Midbrain (tissue), 1 donor: Measurements from ENCODE around the gene NOSTRIN.
"Not testable (repeated sequence)": the region's sequence is repeated elsewhere in the genome, so short reads cannot be mapped to it uniquely, and the experiment has no call there.

Source experiments
- DNase-seq: peaks from one replicate; lab custom pipeline; 2025; lab: John Stamatoyannopoulos, UW

The NOSTRIN gene, protein sequence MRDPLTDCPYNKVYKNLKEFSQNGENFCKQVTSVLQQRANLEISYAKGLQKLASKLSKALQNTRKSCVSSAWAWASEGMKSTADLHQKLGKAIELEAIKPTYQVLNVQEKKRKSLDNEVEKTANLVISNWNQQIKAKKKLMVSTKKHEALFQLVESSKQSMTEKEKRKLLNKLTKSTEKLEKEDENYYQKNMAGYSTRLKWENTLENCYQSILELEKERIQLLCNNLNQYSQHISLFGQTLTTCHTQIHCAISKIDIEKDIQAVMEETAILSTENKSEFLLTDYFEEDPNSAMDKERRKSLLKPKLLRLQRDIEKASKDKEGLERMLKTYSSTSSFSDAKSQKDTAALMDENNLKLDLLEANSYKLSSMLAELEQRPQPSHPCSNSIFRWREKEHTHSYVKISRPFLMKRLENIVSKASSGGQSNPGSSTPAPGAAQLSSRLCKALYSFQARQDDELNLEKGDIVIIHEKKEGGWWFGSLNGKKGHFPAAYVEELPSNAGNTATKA

GRCh38 chr2:168801961-168802858 is at the start of gene NOSTRIN:
Gene NOSTRIN, plus strand, starts transcription at chr2:168802637. Its CDS starts 10 bp downstream, at chr2:168802647.
- DNase-seq: no peak

DNA sequence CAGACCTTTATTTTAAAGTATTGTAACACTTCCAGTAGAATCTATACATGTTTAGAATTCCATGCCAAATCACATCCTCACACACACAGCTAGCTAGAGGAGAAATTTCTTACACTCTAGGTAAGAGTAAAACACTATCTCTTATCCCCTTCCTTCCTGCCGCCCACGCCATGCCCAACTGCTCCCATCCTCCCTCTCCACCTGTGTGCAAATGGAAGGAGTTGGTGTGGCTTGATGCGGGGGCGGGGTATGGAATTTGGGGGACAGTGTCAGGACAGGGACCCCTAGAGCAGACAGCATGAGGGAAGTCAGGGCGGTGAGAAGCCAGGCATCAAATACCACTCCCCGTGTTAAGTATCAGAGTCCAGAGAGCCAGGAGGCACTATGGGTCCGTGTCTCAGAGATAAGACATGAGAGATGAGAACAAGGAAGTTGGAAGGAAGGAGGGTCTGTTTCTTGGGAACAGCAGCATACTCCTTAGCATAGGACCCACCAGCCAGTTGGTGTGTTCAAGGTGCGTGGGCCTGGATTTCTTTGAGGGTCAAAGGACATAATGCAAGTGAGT is 48.6 kb upstream of the NOSTRIN start:
- no peak for DNase-seq

DNA sequence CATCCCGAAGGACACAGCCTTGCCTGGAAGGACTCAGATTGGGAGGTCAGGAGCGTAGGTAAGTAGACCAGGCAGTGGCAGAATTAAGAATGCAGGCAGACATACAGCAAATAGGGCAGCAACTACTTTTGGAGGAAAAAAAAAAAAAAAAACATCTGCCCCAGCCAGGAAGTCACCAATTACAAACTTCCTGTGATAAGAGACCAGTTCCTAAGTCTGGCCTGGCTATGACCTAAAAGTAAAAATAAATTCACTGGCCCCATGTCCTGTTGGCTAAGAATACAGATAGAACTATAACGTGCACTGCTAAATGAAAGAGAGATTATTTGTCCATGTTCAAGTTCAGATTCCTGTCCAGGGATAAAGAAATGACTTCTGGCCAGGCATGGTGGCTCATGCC is 45.2 kb upstream of the NOSTRIN start:
- DNase-seq: no peak

GRCh38 chr2:168758970-168759820 is 43.2 kb upstream of the NOSTRIN start:
- DNase-seq: peak; percentile 38

DNA sequence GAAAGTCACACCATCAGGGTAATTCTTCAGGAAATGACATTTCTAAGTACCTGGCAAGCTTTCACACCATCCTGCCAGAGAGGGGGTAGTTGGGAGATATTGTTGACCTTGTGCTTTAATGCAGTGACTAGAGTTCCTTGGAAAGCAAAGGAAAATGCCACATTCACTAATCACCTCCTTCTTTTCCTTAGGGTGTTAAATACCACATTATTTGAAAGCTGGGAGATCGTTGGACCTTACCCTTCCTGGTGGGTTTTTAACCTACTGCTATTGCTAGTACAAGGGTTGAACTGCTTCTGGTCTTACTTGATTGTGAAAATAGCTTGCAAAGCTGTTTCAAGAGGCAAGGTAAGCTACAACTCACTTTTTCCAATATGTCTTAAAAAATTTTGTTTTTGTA is 37.0 kb upstream of the NOSTRIN start:
- DNase-seq: no peak

DNA sequence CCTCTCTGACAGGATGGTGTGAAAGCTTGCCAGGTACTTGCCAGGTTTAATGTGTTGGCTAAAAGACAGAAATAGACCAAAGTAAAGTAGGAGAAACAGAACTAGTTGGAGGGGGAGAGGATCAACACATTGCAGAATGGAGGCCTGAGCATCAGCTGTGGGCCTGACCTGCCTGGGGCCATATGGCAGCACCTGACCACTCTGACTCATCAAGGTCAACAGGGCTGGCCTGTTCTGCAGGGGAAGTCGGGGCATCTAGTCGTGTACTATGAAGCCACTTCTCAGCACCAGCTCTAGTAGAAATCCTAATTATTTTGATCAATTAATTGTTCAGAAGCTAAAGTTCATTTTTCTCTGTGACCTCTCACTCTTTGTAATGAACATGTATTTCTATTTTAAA is 35.8 kb upstream of the NOSTRIN start:
- no peak for DNase-seq

GRCh38 chr2:168767258-168767657 is 35.2 kb upstream of the NOSTRIN start:
- DNase-seq: no peak

DNA sequence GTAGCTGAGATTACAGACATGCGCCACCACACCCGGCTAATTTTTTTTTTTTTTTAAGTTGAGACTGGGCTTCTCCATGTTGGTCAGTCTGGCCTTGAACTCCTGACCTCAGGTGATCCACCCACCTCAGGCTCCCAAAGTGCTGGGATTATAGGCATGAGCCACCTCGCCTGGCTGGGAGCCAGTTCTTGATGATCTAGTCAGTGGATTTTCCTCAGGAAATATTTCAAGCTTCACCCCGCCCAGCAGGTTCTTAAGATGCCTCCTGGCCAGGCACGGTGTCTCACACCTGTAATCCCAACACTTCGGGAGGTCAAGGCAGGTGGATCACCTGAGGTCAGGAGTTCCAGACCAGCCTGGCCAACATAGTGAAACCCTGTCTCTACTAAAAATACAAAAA is 34.1 kb upstream of the NOSTRIN start:
- not testable (repeated sequence) for DNase-seq

- DNase-seq: no peak
Observed at GRCh38 chr2:168770796-168771195, 31.6 kb upstream of the NOSTRIN start.

DNA sequence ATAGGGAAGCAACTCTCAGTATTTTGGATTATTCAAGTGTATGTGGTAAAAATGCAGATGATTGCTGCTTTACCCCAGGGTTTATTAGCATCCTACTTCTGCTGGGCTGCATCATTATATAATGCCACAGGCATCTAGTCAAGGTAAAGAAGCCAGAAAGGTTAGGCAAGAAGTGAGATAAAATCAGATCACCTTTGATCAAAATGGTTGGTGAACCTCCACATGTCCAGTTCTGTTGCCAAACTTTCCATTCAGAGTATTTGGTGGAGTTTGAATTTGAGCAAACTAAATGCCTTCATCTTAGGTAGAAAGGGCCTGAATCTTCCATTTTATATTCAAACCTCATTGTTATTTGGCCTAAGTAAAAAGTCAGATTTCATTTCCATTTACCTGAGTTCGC is 29.7 kb upstream of the NOSTRIN start:
- DNase-seq: no peak

GRCh38 chr2:168773128-168773527 is 29.3 kb upstream of the NOSTRIN start:
- no peak for DNase-seq

DNA sequence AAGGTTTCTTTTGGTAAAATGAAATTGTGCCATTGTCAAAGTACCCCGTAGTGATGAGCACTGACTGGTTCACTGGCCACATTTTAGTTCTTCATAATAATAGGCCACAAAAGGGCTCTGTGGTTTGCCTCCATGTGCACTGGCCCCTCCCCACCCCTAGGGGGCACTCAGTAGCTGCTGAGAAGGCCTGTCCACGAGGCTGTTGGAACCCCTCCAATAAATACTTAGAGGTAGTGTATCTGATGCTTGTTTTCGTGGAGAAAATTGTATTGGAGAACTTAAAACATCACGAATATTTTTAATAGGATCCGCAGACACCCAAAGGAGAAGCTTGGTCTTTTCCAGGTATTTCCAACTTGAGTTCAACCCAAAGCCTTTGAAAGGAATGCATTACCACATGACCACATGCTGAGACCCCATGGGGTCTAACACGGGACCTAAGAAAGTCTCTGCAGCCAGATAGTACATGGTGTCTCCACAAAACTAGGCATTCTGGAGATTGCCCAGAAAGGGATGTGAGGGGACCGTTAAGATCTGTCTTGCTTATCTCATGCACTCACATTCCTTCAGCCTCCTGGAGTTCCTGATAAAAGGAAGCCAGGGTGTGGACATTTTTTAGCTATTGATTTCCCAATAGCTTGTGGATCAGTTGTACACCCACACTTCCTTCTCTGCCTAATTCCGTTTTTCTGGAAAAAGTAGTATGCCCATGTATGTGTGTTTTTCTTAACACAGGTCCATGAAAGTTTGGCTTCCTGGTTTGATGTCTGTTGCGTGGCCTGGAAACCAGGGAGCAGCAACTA is 28.5 kb upstream of the NOSTRIN start:
- peak; percentile 21 for DNase-seq

GRCh38 chr2:168775837-168776236 is 26.6 kb upstream of the NOSTRIN start:
- no peak for DNase-seq

GRCh38 chr2:168780669-168781071 is 21.8 kb upstream of the NOSTRIN start:
- DNase-seq: no peak

GRCh38 chr2:168781191-168781817 is 21.1 kb upstream of the NOSTRIN start:
- DNase-seq: no peak

GRCh38 chr2:168782271-168782670 is 20.2 kb upstream of the NOSTRIN start:
- no peak for DNase-seq

GRCh38 chr2:168784993-168785392 is 17.4 kb upstream of the NOSTRIN start:
- DNase-seq: no peak

GRCh38 chr2:168787098-168787781 is 15.2 kb upstream of the NOSTRIN start:
- no peak for DNase-seq

DNA sequence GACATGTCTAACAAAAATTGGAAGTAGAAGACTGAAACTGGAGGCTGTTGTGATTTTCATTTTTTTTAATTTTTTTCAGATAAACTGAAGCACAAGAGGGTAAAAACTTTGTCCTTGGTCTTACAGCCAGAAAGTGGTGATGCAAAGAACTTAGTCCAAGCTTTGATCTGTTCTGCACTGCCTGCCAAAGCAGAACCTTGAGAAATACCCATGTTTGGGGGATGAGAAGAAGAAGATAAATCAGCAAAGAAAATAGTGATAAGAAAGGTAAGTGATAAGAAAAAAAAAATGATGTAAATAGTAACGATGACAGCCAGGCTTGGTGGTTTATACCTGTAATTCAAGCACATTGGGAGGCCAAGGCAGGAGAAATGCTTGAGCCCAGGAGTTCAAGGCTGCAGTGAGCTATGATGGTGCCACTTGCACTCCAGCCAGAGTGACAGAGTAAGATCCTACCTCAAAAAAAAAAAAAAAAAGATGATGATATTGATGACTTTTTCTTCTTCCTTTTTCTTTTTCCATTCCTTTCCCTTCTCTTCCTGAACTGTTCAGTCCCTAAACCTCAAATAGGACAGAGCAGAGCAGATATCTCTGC is 14.6 kb upstream of the NOSTRIN start:
- no peak for DNase-seq
